ENCODE data around the gene ANXA2R.
"Not testable (repeated sequence)": the region's sequence is repeated elsewhere in the genome, so short reads cannot be mapped to it uniquely, and the experiment has no call there.

ANXA2R gene

GRCh38 chr5:43065948-43066798 is 26.1 kb upstream of the ANXA2R start:
- POLR2A ChIA-PET = interaction anchor here (0.7 to 1.1 kb wide), 2 partner anchors 25 to 74 kb away, joined by 4 read pairs; no protein-coding TSS in a partner anchor
- TF ChIP-seq CTCF (IDR thresholded peaks at IDR 0.05; ENCODE audit: control extremely low read depth, extremely low read depth, low read depth, missing control alignments) = no peak
- CTCF ChIA-PET = interaction anchor here (1.1 to 2.8 kb wide), 7 partner anchors 12 to 71 kb away, joined by 4 to 21 read pairs (median 7); no protein-coding TSS in a partner anchor
- DNase-seq (ENCODE audit: extremely low spot score) = peak; percentile 51

- DNase-seq (ENCODE audit: extremely low spot score) = no peak
- POLR2A ChIA-PET = interaction anchor here (0.7 to 1.3 kb wide), 5 partner anchors 24 to 73 kb away, joined by 3 to 4 read pairs (median 4); no protein-coding TSS in a partner anchor
- CTCF ChIA-PET = interaction anchor here (0.7 to 2.8 kb wide), 23 partner anchors 9 to 531 kb away, joined by 3 to 26 read pairs (median 5); no protein-coding TSS in a partner anchor
- no peak for TF ChIP-seq CTCF (IDR thresholded peaks at IDR 0.05; ENCODE audit: control extremely low read depth, extremely low read depth, low read depth, missing control alignments)
These were observed 25.3 kb upstream of the ANXA2R start for GRCh38 chr5:43065387-43065947.

GRCh38 chr5:43063721-43064171 is 23.6 kb upstream of the ANXA2R start:
- CTCF ChIA-PET = interaction anchor here (0.9 to 2.8 kb wide), 14 partner anchors 7 to 479 kb away, joined by 3 to 26 read pairs (median 6); no protein-coding TSS in a partner anchor
- TF ChIP-seq CTCF (IDR thresholded peaks at IDR 0.05; ENCODE audit: control extremely low read depth, extremely low read depth, low read depth, missing control alignments) = no peak
- DNase-seq (ENCODE audit: extremely low spot score) = no peak
- POLR2A ChIA-PET = interaction anchor here (1.3 kb wide), 1 partner anchor 71 kb away, joined by 3 read pairs; no protein-coding TSS in a partner anchor

- POLR2A ChIA-PET = interaction anchor here (1.1 kb wide), 1 partner anchor 20 kb away, joined by 3 read pairs; no protein-coding TSS in a partner anchor
- no peak for DNase-seq (ENCODE audit: extremely low spot score)
- TF ChIP-seq CTCF (IDR thresholded peaks at IDR 0.05; ENCODE audit: control extremely low read depth, extremely low read depth, low read depth, missing control alignments) = no peak
- CTCF ChIA-PET = interaction anchor here (0.6 to 2.3 kb wide), 12 partner anchors 10 to 422 kb away, joined by 3 to 14 read pairs (median 3); partner anchors contain the start of gene TMEM267
These were observed 21.4 kb upstream of the ANXA2R start for GRCh38 chr5:43061352-43062075.

- POLR2A ChIA-PET; DNase-seq (ENCODE audit: extremely low spot score): not testable (repeated sequence)
These were observed 19.9 kb upstream of the ANXA2R start for GRCh38 chr5:43060020-43060419.

GRCh38 chr5:43055098-43055497 is 15.0 kb upstream of the ANXA2R start:
- CTCF ChIA-PET = interaction anchor here (1.1 to 2.8 kb wide), 4 partner anchors 9 to 51 kb away, joined by 3 to 18 read pairs (median 10); no protein-coding TSS in a partner anchor
- POLR2A ChIA-PET = not testable (repeated sequence)

More at GRCh38 chr5:43060020-43060419, 19.9 kb upstream of the ANXA2R start:
- CTCF ChIA-PET = not testable (repeated sequence)

GRCh38 chr5:43051684-43052083 is 11.6 kb upstream of the ANXA2R start:
- no peak for DNase-seq (ENCODE audit: extremely low spot score)
- TF ChIP-seq CTCF (IDR thresholded peaks at IDR 0.05; ENCODE audit: control extremely low read depth, extremely low read depth, low read depth, missing control alignments) = no peak
- POLR2A ChIA-PET = no interaction called here
- CTCF ChIA-PET = interaction anchor here (1.0 to 2.9 kb wide), 3 partner anchors 11 to 16 kb away, joined by 3 to 14 read pairs (median 9); no protein-coding TSS in a partner anchor

More at GRCh38 chr5:43055098-43055497, 15.0 kb upstream of the ANXA2R start:
- DNase-seq (ENCODE audit: extremely low spot score) = not testable (repeated sequence)

All from GM10248 (cell line).